Small intestine (tissue), 16 donors: ENCODE data around the gene GNG11. TPM values are rescaled to one million over a fixed set of nuclear protein-coding genes. Genes with fewer than 3 reads are reported as not detected.
A peak's percentile ranks its signal among the peaks of the same experiment; 100 is the strongest.

Source experiments
- DNase-seq, 2 donors: peaks; one replicate each; pipeline versions ENCODE4 v3.0.0 to v3.0.0-alpha.2; 2013
- FAIRE-seq: peaks from 2 replicates; lab custom pipeline; 2012; peaks lifted over from hg19 to GRCh38; lab: Jason Lieb, UNC
- H3K27ac ChIP-seq, 3 donors: one replicate each; pipeline ENCODE4 v1.5.1; 2013; ENCODE audit warnings: low read length in 2 of 3, mild to moderate bottlenecking in 2 of 3, control low read depth in 1 of 3, inconsistent platforms in 1 of 3, low read depth in 1 of 3, moderate library complexity in 1 of 3
- H3K27me3 ChIP-seq, 3 donors: one replicate each; pipeline ENCODE4 v1.6.1; 2013; ENCODE audit warnings: low read length in 3 of 3, inconsistent platforms in 1 of 3; ENCODE audit not compliant: control insufficient read depth in 3 of 3, insufficient read depth in 3 of 3
- H3K36me3 ChIP-seq, 3 donors: one replicate each; pipeline ENCODE4 v1.6.1; 2013; ENCODE audit warnings: low read length in 3 of 3, inconsistent platforms in 1 of 3, low read depth in 1 of 3, mild to moderate bottlenecking in 1 of 3, moderate library complexity in 1 of 3; ENCODE audit not compliant: control insufficient read depth in 3 of 3, insufficient read depth in 2 of 3
- H3K4me1 ChIP-seq, 3 donors: one replicate each; pipeline ENCODE4 v1.6.1; 2013; ENCODE audit warnings: low read length in 2 of 3, inconsistent platforms in 1 of 3, low read depth in 1 of 3, mild to moderate bottlenecking in 1 of 3, moderate library complexity in 1 of 3; ENCODE audit not compliant: control insufficient read depth in 3 of 3, insufficient read depth in 2 of 3
- H3K4me3 ChIP-seq, 3 donors: one replicate each; pipeline ENCODE4 v1.5.1; 2013; ENCODE audit warnings: low read length in 3 of 3, control low read depth in 1 of 3, inconsistent platforms in 1 of 3, low read depth in 1 of 3, mild to moderate bottlenecking in 1 of 3, moderate library complexity in 1 of 3
- H3K9me3 ChIP-seq, 2 donors: one replicate each; pipeline ENCODE4 v1.6.1; 2013; ENCODE audit warnings: low read depth in 1 of 2, low read length in 1 of 2; ENCODE audit not compliant: control insufficient read depth in 2 of 2, insufficient read depth in 1 of 2
- WGBS, 3 donors: extraction: QIAGEN DNeasy Blood & Tissue Kit; methylation state at CpG; one replicate each; pipeline ENCODE4 v1.1.7; 2013; 5-methylcytosine and 5-hydroxymethylcytosine counted together
- long read RNA-seq, 10 donors: transcript quantifications; one replicate each; lab custom pipeline, GENCODE V29; 2026
- polyA plus RNA-seq, 4 donors: library from polyadenylated mRNA; stranded (reverse) in 3 of 4; unstranded in 1 of 4; fragments of 200-250 nt in 3 of 4; fragments of 120-200 nt in 1 of 4; gene quantifications; one replicate each; pipeline versions ENCODE4 v1.2.1 to v1.2.3, GENCODE V29; 2013
- donor health status: healthy with polysubstance abuse.
- donor health status: control.
- donor health status: control.
- donor health status: Bipolar disorder and iron deficiency.
- donor health status: healthy.

GNG11 gene
- 10 to 100 TPM in 3 of 4 donors, 1 to 10 TPM in 1; 2.0 to 18.6 (median 13.7) TPM for polyA plus RNA-seq
- long read RNA-seq, donor 1, transcript GNG11-201 (2 exons, 3,055 nt) = major isoform, 87 of 97 reads
- long read RNA-seq, donor 1, partial matches to known transcripts = 10 of 97 reads
- long read RNA-seq, donor 1, other reads (novel, unspliced or antisense) = 0 of 97 reads
- long read RNA-seq, donor 2, transcript GNG11-201 (2 exons, 3,055 nt) = major isoform, 8 of 8 reads
- long read RNA-seq, donor 2, partial matches to known transcripts = 0 of 8 reads
- long read RNA-seq, donor 2, other reads (novel, unspliced or antisense) = 0 of 8 reads
- long read RNA-seq, donor 3, transcript GNG11-201 (2 exons, 3,055 nt) = major isoform, 48 of 48 reads
- long read RNA-seq, donor 3, partial matches to known transcripts = 0 of 48 reads
- long read RNA-seq, donor 3, other reads (novel, unspliced or antisense) = 0 of 48 reads
- long read RNA-seq, donor 4, partial matches to known transcripts = 0 of 2 reads
- long read RNA-seq, donor 4, other reads (novel, unspliced or antisense) = 0 of 2 reads
- long read RNA-seq, donor 5, transcript GNG11-201 (2 exons, 3,055 nt) = major isoform, 26 of 26 reads
- long read RNA-seq, donor 5, partial matches to known transcripts = 0 of 26 reads
- long read RNA-seq, donor 5, other reads (novel, unspliced or antisense) = 0 of 26 reads
- long read RNA-seq, donor 6, transcript GNG11-201 (2 exons, 3,055 nt) = major isoform, 19 of 19 reads
- long read RNA-seq, donor 6, partial matches to known transcripts = 0 of 19 reads
- long read RNA-seq, donor 6, other reads (novel, unspliced or antisense) = 0 of 19 reads
- long read RNA-seq, donor 7, transcript GNG11-201 (2 exons, 3,055 nt) = major isoform, 238 of 238 reads
- long read RNA-seq, donor 7, partial matches to known transcripts = 0 of 238 reads
- long read RNA-seq, donor 7, other reads (novel, unspliced or antisense) = 0 of 238 reads
- long read RNA-seq, donor 8, transcript GNG11-201 (2 exons, 3,055 nt) = major isoform, 12 of 12 reads
- long read RNA-seq, donor 8, partial matches to known transcripts = 0 of 12 reads
- long read RNA-seq, donor 8, other reads (novel, unspliced or antisense) = 0 of 12 reads
- long read RNA-seq, donor 9, transcript GNG11-201 (2 exons, 3,055 nt) = major isoform, 9 of 9 reads
- long read RNA-seq, donor 9, partial matches to known transcripts = 0 of 9 reads
- long read RNA-seq, donor 9, other reads (novel, unspliced or antisense) = 0 of 9 reads
- long read RNA-seq, donor 10, transcript GNG11-201 (2 exons, 3,055 nt) = major isoform, 78 of 87 reads
- long read RNA-seq, donor 10, partial matches to known transcripts = 9 of 87 reads
- long read RNA-seq, donor 10, other reads (novel, unspliced or antisense) = 0 of 87 reads

- Histone ChIP-seq H3K27ac (peak within 1 kb of the TSS; percentile 60 to 89 (median 70)), H3K4me3 (peak within 1 kb of the TSS; percentile 39 to 61 (median 56)), H3K9me3 (no peaks in the 10 kb centered on the region), H3K36me3 (no peaks in the 10 kb centered on the region), H3K27me3 (peaks cover 0 to 7% (median 0%) of the 10 kb centered on the region in 3 donors), H3K4me1 (peaks cover 0 to 3% (median 3%) of the 10 kb centered on the region in 3 donors)
- FAIRE-seq (no peak), DNase-seq (peak; percentile 7 to 56)
- WGBS, 3 donors = 3 to 5% (median 5%) methylated on average over 38 to 39 of the region's 39 CpGs
These were observed at the start of gene GNG11 for GRCh38 chr7:93921607-93922566. Gene GNG11 (plus strand): TSS chr7:93921735. CDS start chr7:93922138, 403 bp downstream.

- no peaks in the 10 kb centered on the region for H3K36me3 ChIP-seq
- no peak overlapping the region for H3K4me3 ChIP-seq
- H3K27me3 ChIP-seq = no peaks in the 10 kb centered on the region
- no peaks in the 10 kb centered on the region for H3K4me1 ChIP-seq
- H3K9me3 ChIP-seq = no peaks in the 10 kb centered on the region
- DNase-seq (no peak), FAIRE-seq (no peak)
- 71 to 80% (median 74%) methylated on average over 1 of the region's 1 CpG for WGBS, 3 donors
- no peak overlapping the region for H3K27ac ChIP-seq
These were observed 47.4 kb upstream of the GNG11 start for GRCh38 chr7:93873998-93874574.

- Histone ChIP-seq H3K36me3 (no peaks in the 10 kb centered on the region), H3K4me3 (no peak overlapping the region), H3K9me3 (no peaks in the 10 kb centered on the region), H3K4me1 (no peaks in the 10 kb centered on the region), H3K27me3 (no peaks in the 10 kb centered on the region), H3K27ac (no peak overlapping the region)
- DNase-seq (no peak), FAIRE-seq (no peak)
- 72 to 77% (median 76%) methylated on average over 3 of the region's 3 CpGs for WGBS, 3 donors
These were observed 43.8 kb upstream of the GNG11 start for GRCh38 chr7:93877742-93878141.

- Histone ChIP-seq H3K4me1 (no peaks in the 10 kb centered on the region), H3K36me3 (no peaks in the 10 kb centered on the region), H3K9me3 (no peaks in the 10 kb centered on the region), H3K4me3 (no peak overlapping the region), H3K27ac (no peak overlapping the region), H3K27me3 (no peaks in the 10 kb centered on the region)
- DNase-seq (no peak), FAIRE-seq (no peak)
These were observed 42.2 kb upstream of the GNG11 start for GRCh38 chr7:93879356-93879755.

GRCh38 chr7:93882468-93882867 lies 39.1 kb upstream of the GNG11 start:
- Histone ChIP-seq H3K36me3 (no peaks in the 10 kb centered on the region), H3K27ac (no peak overlapping the region), H3K4me3 (no peak overlapping the region), H3K27me3 (peaks cover 0 to 2% (median 0%) of the 10 kb centered on the region in 3 donors), H3K9me3 (no peaks in the 10 kb centered on the region), H3K4me1 (no peaks in the 10 kb centered on the region)
- FAIRE-seq (no peak), DNase-seq (no peak)

GRCh38 chr7:93883078-93883916 lies 38.2 kb upstream of the GNG11 start:
- FAIRE-seq (no peak), DNase-seq (no peak)
- Histone ChIP-seq H3K9me3 (no peaks in the 10 kb centered on the region), H3K36me3 (no peaks in the 10 kb centered on the region), H3K4me3 (no peak overlapping the region), H3K27ac (no peak overlapping the region), H3K4me1 (no peaks in the 10 kb centered on the region), H3K27me3 (peaks cover 0 to 2% (median 0%) of the 10 kb centered on the region in 3 donors)
- WGBS, 3 donors = 73 to 83% (median 79%) methylated on average over 3 of the region's 3 CpGs
